ENCODE results near the gene PKIB.

PKIB gene

GRCh38 chr6:122678841-122679240, 68.6 kb downstream of the PKIB start:
- Histone ChIP-seq H4K20me1 (ENCODE audit: insufficient read depth, low read length) (no peaks in the 10 kb centered on the region), H3K9me3 (replicated peaks; ENCODE audit: insufficient read depth, low read length) (no peaks in the 10 kb centered on the region), H3K4me1 (ENCODE audit: low read length) (no peaks in the 10 kb centered on the region), H3K79me2 (ENCODE audit: low read length) (no peaks in the 10 kb centered on the region), H3K27ac (ENCODE audit: low read length) (no peak overlapping the region), H3K27me3 (replicated peaks; ENCODE audit: insufficient read depth, low read length) (no peaks in the 10 kb centered on the region), H3K9ac (ENCODE audit: low read length) (no peak overlapping the region), H3K4me3 (ENCODE audit: low read length) (no peak overlapping the region), H2AFZ (ENCODE audit: low read length) (no peak overlapping the region), H3K9me2 (replicated peaks; ENCODE audit: insufficient read depth, low read length) (no peaks in the 10 kb centered on the region), H3K36me3 (replicated peaks; ENCODE audit: insufficient read depth, low read length) (no peaks in the 10 kb centered on the region), H3K4me2 (ENCODE audit: low read depth, low read length) (no peak overlapping the region), H3F3A (ENCODE audit: insufficient read depth, low read length) (no peaks in the 10 kb centered on the region)
- TF ChIP-seq EZH2 (optimal IDR thresholded peaks at IDR 0.05; ENCODE audit: low read depth, low read length) (no peak), EZH2phosphoT487 (IDR thresholded peaks at IDR 0.05; ENCODE audit: low read length) (no peak), CTCF (IDR thresholded peaks at IDR 0.05; ENCODE audit: low read length) (no peak)
- no peak for DNase-seq

- no peak overlapping the region for H3K27ac ChIP-seq (ENCODE audit: low read length)
- H3K4me2 ChIP-seq (ENCODE audit: low read depth, low read length), result no peak overlapping the region
- no peak for DNase-seq
- H3K9me2 ChIP-seq (replicated peaks; ENCODE audit: insufficient read depth, low read length), result no peaks in the 10 kb centered on the region
- H3K27me3 ChIP-seq (replicated peaks; ENCODE audit: insufficient read depth, low read length), result no peaks in the 10 kb centered on the region
- no peak overlapping the region for H3K9ac ChIP-seq (ENCODE audit: low read length)
- no peak for TF ChIP-seq EZH2phosphoT487 (IDR thresholded peaks at IDR 0.05; ENCODE audit: low read length)
- TF ChIP-seq CTCF (IDR thresholded peaks at IDR 0.05; ENCODE audit: low read length), result no peak
- no peak for TF ChIP-seq EZH2 (optimal IDR thresholded peaks at IDR 0.05; ENCODE audit: low read depth, low read length)
- H3K4me3 ChIP-seq (ENCODE audit: low read length), result no peak overlapping the region
- H3K36me3 ChIP-seq (replicated peaks; ENCODE audit: insufficient read depth, low read length), result no peaks in the 10 kb centered on the region
- no peaks in the 10 kb centered on the region for H3K79me2 ChIP-seq (ENCODE audit: low read length)
- H2AFZ ChIP-seq (ENCODE audit: low read length), result no peak overlapping the region
- H3F3A ChIP-seq (ENCODE audit: insufficient read depth, low read length), result no peaks in the 10 kb centered on the region
- H3K4me1 ChIP-seq (ENCODE audit: low read length), result no peaks in the 10 kb centered on the region
- no peaks in the 10 kb centered on the region for H4K20me1 ChIP-seq (ENCODE audit: insufficient read depth, low read length)
- no peaks in the 10 kb centered on the region for H3K9me3 ChIP-seq (replicated peaks; ENCODE audit: insufficient read depth, low read length)
Measured at GRCh38 chr6:122681705-122682104, 71.5 kb downstream of the PKIB start.

GRCh38 chr6:122683989-122684651, 73.9 kb downstream of the PKIB start:
- Histone ChIP-seq H3K9me3 (replicated peaks; ENCODE audit: insufficient read depth, low read length) (no peaks in the 10 kb centered on the region), H3K27ac (ENCODE audit: low read length) (no peak overlapping the region), H3K27me3 (replicated peaks; ENCODE audit: insufficient read depth, low read length) (no peaks in the 10 kb centered on the region), H3K9ac (ENCODE audit: low read length) (no peak overlapping the region), H3K4me2 (ENCODE audit: low read depth, low read length) (no peak overlapping the region), H3K79me2 (ENCODE audit: low read length) (no peaks in the 10 kb centered on the region), H3K36me3 (replicated peaks; ENCODE audit: insufficient read depth, low read length) (no peaks in the 10 kb centered on the region), H3K4me1 (ENCODE audit: low read length) (no peaks in the 10 kb centered on the region), H3F3A (ENCODE audit: insufficient read depth, low read length) (no peaks in the 10 kb centered on the region), H4K20me1 (ENCODE audit: insufficient read depth, low read length) (no peaks in the 10 kb centered on the region), H3K4me3 (ENCODE audit: low read length) (no peak overlapping the region), H3K9me2 (replicated peaks; ENCODE audit: insufficient read depth, low read length) (no peaks in the 10 kb centered on the region), H2AFZ (ENCODE audit: low read length) (no peak overlapping the region)
- DNase-seq, result no peak
- TF ChIP-seq EZH2 (optimal IDR thresholded peaks at IDR 0.05; ENCODE audit: low read depth, low read length) (no peak), CTCF (IDR thresholded peaks at IDR 0.05; ENCODE audit: low read length) (no peak), EZH2phosphoT487 (IDR thresholded peaks at IDR 0.05; ENCODE audit: low read length) (no peak)
